Vagina (tissue), 2 donors: ENCODE measurements around the gene CHD1L. TPM values are rescaled to one million over a fixed set of nuclear protein-coding genes. Genes with fewer than 3 reads are reported as not detected.

Source experiments
- DNase-seq, 2 donors: peaks; one replicate each; pipeline ENCODE4 v3.0.0-alpha.2; 2017; ENCODE audit errors: extremely low spot score in 2 of 2
- H3K27ac ChIP-seq: fragments of 200-600 bp; sonication (generic); one replicate; pipeline ENCODE4 v1.5.1; 2019
- H3K27me3 ChIP-seq: fragments of 200-600 bp; sonication (generic); one replicate; pipeline ENCODE4 v1.5.1; 2019
- H3K36me3 ChIP-seq, 2 donors: fragments of 200-600 bp; sonication (generic); one replicate each; pipeline ENCODE4 v1.5.1; 2017 to 2019
- H3K4me1 ChIP-seq: fragments of 200-600 bp; sonication (generic); one replicate; pipeline ENCODE4 v1.5.1; 2019
- H3K4me3 ChIP-seq, 2 donors: fragments of 200-600 bp; sonication (generic); 1 replicate in 1 of 2; 2 replicates in 1 of 2; pipeline ENCODE4 v1.5.1; 2016 to 2019
- H3K9me3 ChIP-seq: fragments of 200-600 bp; sonication (generic); one replicate; pipeline ENCODE4 v1.5.1; 2019
- CTCF ChIP-seq, 3 experiments: fragments of 450-650 bp in 2 of 3; fragments of 200-600 bp in 1 of 3; sonication (generic) in 1 of 3; IDR thresholded peaks; one replicate each; pipeline ENCODE4 v1.5.1; 2017 to 2019; ENCODE audit warnings: antibody characterized with exemption in 3 of 3, mild to moderate bottlenecking in 2 of 3, moderate library complexity in 2 of 3
- POLR2A ChIP-seq, 2 donors: fragments of 450-650 bp; IDR thresholded peaks; one replicate each; pipeline ENCODE4 v1.6.1; 2017; ENCODE audit warnings: antibody characterized with exemption in 2 of 2, mild to moderate bottlenecking in 2 of 2, moderate library complexity in 2 of 2
- POLR2AphosphoS5 ChIP-seq, 2 donors: sonication (generic); formaldehyde crosslinking; IDR thresholded peaks; one replicate each; pipeline ENCODE4 v1.9.0; 2017; ENCODE audit warnings: antibody characterized with exemption in 2 of 2, mild to moderate bottlenecking in 2 of 2, low read depth in 1 of 2; ENCODE audit not compliant: insufficient read depth in 1 of 2
- intact Hi-C: fragments of 100-400 bp; cut with DNase I; formaldehyde crosslinking; loops from one replicate; pipeline ENCODE4 v1.15.1; 2023
- total RNA-seq: library from RNA; depleted of rRNA; stranded (reverse); fragments of >200 nt; gene quantifications from one replicate; pipeline ENCODE4 v1.2.3, GENCODE V29; 2016

CHD1L gene
- total RNA-seq, 1 donor from 2014 or later, result 22.3 TPM

GRCh38 chr1:147235822-147236221 lies 6.7 kb upstream of the CHD1L start:
- TF ChIP-seq POLR2AphosphoS5 (IDR thresholded peaks at IDR 0.05; ENCODE audit: insufficient read depth in 1 of 2, low read depth in 1 of 2) (no peak), POLR2A (IDR thresholded peaks at IDR 0.05) (no peak), CTCF (IDR thresholded peaks at IDR 0.05) (no peak)
- no peaks in the 10 kb centered on the region for H3K4me1 ChIP-seq
- no peaks in the 10 kb centered on the region for H3K9me3 ChIP-seq
- H3K4me3 ChIP-seq, result no peak overlapping the region
- H3K27ac ChIP-seq, result no peak overlapping the region
- no peaks in the 10 kb centered on the region for H3K27me3 ChIP-seq
- no peaks in the 10 kb centered on the region for H3K36me3 ChIP-seq
- DNase-seq, result no peak
- intact Hi-C loops, result no loop called here

- H3K27ac ChIP-seq, result no peak overlapping the region
- no peaks in the 10 kb centered on the region for H3K36me3 ChIP-seq
- H3K4me1 ChIP-seq, result no peaks in the 10 kb centered on the region
- no peaks in the 10 kb centered on the region for H3K9me3 ChIP-seq
- no peak overlapping the region for H3K4me3 ChIP-seq
- intact Hi-C loops, result no loop called here
- DNase-seq, result no peak
- no peaks in the 10 kb centered on the region for H3K27me3 ChIP-seq
- no peak for TF ChIP-seq POLR2AphosphoS5 (IDR thresholded peaks at IDR 0.05; ENCODE audit: insufficient read depth in 1 of 2, low read depth in 1 of 2)
- no peak for TF ChIP-seq CTCF (IDR thresholded peaks at IDR 0.05)
- no peak for TF ChIP-seq POLR2A (IDR thresholded peaks at IDR 0.05)
Measured at GRCh38 chr1:147236448-147236847, 6.0 kb upstream of the CHD1L start.

- H3K27me3 ChIP-seq, result no peaks in the 10 kb centered on the region
- H3K27ac ChIP-seq, result no peak overlapping the region
- no peaks in the 10 kb centered on the region for H3K4me1 ChIP-seq
- intact Hi-C loops, result no loop called here
- no peak overlapping the region for H3K4me3 ChIP-seq
- DNase-seq, result no peak
- no peaks in the 10 kb centered on the region for H3K9me3 ChIP-seq
- H3K36me3 ChIP-seq, result no peaks in the 10 kb centered on the region
- TF ChIP-seq POLR2A (IDR thresholded peaks at IDR 0.05) (no peak), POLR2AphosphoS5 (IDR thresholded peaks at IDR 0.05; ENCODE audit: insufficient read depth in 1 of 2, low read depth in 1 of 2) (no peak), CTCF (IDR thresholded peaks at IDR 0.05) (no peak)
Measured at GRCh38 chr1:147236959-147237791, 5.3 kb upstream of the CHD1L start.

- no peak for DNase-seq
- Histone ChIP-seq H3K4me3 (no peak overlapping the region), H3K27me3 (no peaks in the 10 kb centered on the region), H3K4me1 (no peaks in the 10 kb centered on the region), H3K9me3 (no peaks in the 10 kb centered on the region), H3K36me3 (no peaks in the 10 kb centered on the region), H3K27ac (no peak overlapping the region)
- TF ChIP-seq CTCF (IDR thresholded peaks at IDR 0.05), result no peak
- peak in 1 of 2 donors; percentile 22 for TF ChIP-seq POLR2AphosphoS5 (IDR thresholded peaks at IDR 0.05; ENCODE audit: insufficient read depth in 1 of 2, low read depth in 1 of 2)
- intact Hi-C loops, result no loop called here
Measured at GRCh38 chr1:147238053-147238902, 4.2 kb upstream of the CHD1L start.
